T47D (cell line): ENCODE results near the gene AP1G1.
"Not testable (repeated sequence)": the region's sequence is repeated elsewhere in the genome, so short reads cannot be mapped to it uniquely, and the experiment has no call there.

Source experiments
- DNase-seq, 2 experiments: peaks; one replicate each; pipeline versions ENCODE4 v3.0.0 to v3.0.0-alpha.2; 2011 to 2012; ENCODE audit warnings: low read depth in 1 of 2, low spot score in 1 of 2
- JUND ChIP-seq: IDR thresholded peaks from 2 replicates; pipeline ENCODE4 v1.6.1; 2012; ENCODE audit warnings: low read depth
- in situ Hi-C: cut with HindIII; loops from 2 replicates; pipeline ENCODE4 v1.10.0; 2016; ENCODE audit warnings: low sequenced_read_pairs, low pct_unique_long_range_greater_than_20kb

AP1G1 gene

GRCh38 chr16:71840052-71840451 lies 31.4 kb upstream of the AP1G1 start:
- peak in 1 of 2 experiments; percentile 33 for DNase-seq
- TF ChIP-seq JUND = 0 out of 2 replicates have a peak, but pooled peaks have one; percentile 26
- in situ Hi-C loops = no loop called here

GRCh38 chr16:71837150-71837549 lies 28.5 kb upstream of the AP1G1 start:
- no peak for TF ChIP-seq JUND
- in situ Hi-C loops = no loop called here
- no peak for DNase-seq

GRCh38 chr16:71834291-71834690 lies 25.7 kb upstream of the AP1G1 start:
- no peak for TF ChIP-seq JUND
- in situ Hi-C loops = no loop called here
- no peak for DNase-seq

DNA sequence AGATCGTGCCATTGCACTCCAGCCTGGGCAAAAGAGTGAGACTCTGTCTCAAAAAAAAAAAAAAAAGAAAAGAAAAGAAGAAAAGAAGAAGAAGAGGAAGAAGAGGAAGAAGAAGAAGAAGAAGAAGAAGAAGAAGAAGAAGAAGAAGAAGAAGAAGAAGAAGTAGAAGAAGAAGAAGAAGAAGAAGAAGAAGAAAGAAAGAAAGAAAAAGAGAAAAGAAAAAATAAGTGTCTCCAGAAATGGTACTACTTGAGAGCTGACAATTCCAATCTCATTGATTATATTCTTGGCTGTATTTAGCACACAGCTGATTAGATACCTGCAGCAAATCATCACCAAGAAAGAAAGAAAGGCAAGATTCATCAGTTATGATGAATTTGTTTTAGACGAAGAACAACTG lies 23.5 kb upstream of the AP1G1 start:
- DNase-seq, in situ Hi-C loops: not testable (repeated sequence)

- in situ Hi-C loops, DNase-seq: not testable (repeated sequence)
Observed at GRCh38 chr16:71831698-71832097, 23.1 kb upstream of the AP1G1 start.

DNA sequence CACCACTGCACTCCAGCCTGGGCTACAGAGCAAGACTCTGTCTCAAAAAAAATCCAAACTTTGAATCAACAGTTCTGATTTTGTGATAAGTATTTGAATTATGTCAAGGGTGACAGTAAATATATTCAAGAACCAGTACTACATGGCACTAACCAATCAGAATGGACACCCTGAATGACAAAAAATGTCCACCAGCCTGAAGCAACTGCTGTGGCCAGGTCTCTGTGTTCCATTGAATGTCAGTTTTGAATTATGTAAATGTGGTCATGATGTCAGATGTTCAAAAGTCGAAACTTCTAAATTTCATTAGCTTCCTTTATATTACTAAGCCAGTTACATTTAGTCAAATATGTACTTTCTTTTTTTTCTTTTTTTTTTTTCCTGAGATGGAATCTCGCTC lies 21.7 kb upstream of the AP1G1 start:
- peak in 1 of 2 experiments; percentile 92 for DNase-seq
- in situ Hi-C loops = no loop called here
- no peak for TF ChIP-seq JUND

DNA sequence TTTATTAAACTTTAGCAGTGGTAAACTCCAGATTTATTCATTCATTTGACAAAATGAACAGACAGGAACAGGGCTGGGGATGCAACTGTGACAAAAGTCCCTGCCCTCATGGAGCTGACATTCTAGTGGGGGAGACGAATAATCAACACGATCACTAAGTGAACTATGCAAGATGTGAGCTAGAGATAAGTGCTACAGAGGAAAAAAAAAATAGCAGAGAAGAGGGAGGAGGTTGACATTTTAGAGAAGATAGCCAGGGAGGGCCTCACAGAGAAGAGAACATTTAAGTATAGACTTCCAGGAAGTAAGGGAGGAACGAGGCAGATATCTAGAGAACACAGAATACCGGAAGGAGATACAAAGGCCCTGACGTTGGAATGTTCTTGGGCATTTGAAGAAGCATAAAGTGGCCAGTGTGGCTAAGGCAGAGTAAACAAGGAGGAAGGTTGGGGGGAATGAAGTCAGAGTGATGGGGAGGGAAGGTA lies 17.9 kb upstream of the AP1G1 start:
- no peak for DNase-seq
- in situ Hi-C loops = no loop called here
- no peak for TF ChIP-seq JUND

- in situ Hi-C loops = not testable (repeated sequence)
Observed at GRCh38 chr16:71817155-71817500, 8.5 kb upstream of the AP1G1 start.

GRCh38 chr16:71811261-71811803 lies 2.7 kb upstream of the AP1G1 start:
- no peak for TF ChIP-seq JUND
- in situ Hi-C loops = no loop called here
- peak in 1 of 2 experiments; percentile 59 for DNase-seq

More at GRCh38 chr16:71817155-71817500, 8.5 kb upstream of the AP1G1 start:
- peak in 1 of 2 experiments; percentile 33 for DNase-seq

GRCh38 chr16:71810155-71810530 lies 1.5 kb upstream of the AP1G1 start:
- in situ Hi-C loops, DNase-seq: not testable (repeated sequence)

DNA sequence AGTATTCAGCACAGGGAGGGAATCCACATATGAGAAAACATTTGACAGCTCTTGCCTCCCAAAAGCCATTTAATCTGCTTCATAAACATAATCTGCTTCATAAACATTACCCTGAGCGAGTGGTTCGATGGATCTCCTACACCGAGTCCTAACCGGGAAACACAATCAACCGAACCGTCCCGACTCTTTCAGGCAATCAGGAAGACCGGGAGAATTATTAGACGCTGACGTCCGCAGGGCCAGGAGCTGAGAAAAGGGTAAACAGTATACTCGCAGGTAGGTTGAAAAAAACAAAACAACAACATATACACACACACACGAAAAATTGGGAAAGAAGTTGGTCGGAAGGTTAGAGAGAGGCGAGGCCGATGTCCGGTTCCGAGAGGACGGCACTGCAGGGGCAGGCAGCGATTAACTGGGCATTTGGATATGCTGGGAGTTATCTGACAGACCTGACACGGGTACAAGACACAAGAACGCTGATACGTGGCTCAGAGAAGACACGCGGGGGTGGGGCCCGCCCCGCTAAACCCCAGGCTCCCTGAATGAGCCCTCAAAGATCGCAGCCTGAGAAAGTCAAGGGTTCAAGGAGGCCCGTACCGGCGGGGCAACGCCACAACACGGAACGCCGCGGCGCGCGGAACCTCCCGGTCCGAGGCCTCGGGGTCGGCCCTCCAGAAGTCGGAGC lies 585 bp downstream of the AP1G1 start:
- in situ Hi-C loops = no loop called here
- TF ChIP-seq JUND = no peak
- DNase-seq = peak in 1 of 2 experiments; percentile 29

- no peak for DNase-seq
- no peak for TF ChIP-seq JUND
- in situ Hi-C loops = no loop called here
Observed at GRCh38 chr16:71803305-71803690, 5.3 kb downstream of the AP1G1 start.

GRCh38 chr16:71796501-71797097 lies 12.0 kb downstream of the AP1G1 start:
- in situ Hi-C loops = no loop called here
- no peak for DNase-seq
- no peak for TF ChIP-seq JUND
